Stimulated activated CD8-positive, alpha-beta memory T cell treated with anti-CD3 and anti-CD28 coated beads, Interleukin-12 subunit alpha, Interleukin-12 subunit beta, amount 100 ng/mL, for 1 hour (primary cell): ENCODE measurements around the gene CYB5RL.

Source experiments
- DNase-seq: peaks from one replicate; pipeline ENCODE4 v3.0.0-alpha.2; 2020; ENCODE audit warnings: low read depth

CYB5RL gene

DNA sequence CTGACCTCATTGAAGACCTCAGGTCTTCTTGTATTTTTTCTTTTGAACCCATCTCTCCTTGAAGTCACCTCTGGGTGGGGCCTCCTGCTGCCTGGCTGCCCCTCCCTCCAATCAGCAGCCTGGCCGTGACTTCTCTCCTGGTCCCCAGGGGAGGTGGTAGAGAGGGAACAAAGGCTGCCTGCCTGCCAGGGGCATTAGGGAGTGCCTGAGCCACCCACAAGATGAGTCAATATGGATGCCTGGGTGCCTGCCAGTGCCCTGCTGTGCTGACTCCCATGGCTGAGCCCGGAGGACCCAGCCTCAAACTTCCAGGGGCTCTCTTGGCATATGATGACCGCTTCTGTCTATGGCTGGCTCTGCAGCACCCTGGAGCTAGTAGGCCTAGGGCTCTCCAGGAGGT is 41.8 kb downstream of the CYB5RL start:
- no peak for DNase-seq

DNA sequence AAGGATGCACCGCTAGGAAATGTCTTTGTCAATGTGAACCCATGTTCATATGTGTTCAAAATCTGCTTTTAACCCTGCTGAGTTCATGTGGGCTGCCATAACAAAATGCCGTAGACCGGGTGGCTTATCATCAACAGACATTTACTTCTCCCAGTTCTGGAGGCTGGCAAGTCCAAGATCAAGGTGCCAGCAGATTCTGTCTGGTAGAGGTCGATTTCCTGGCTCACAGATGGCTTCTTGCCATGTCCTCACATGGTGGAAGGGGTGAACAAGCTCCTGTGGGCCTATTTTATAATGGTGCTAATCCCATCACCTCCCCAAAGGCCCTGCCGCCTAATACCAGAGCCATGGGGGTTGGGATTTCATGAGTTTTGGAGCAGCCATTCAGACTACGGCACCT is 42.4 kb downstream of the CYB5RL start:
- DNase-seq: no peak

DNA sequence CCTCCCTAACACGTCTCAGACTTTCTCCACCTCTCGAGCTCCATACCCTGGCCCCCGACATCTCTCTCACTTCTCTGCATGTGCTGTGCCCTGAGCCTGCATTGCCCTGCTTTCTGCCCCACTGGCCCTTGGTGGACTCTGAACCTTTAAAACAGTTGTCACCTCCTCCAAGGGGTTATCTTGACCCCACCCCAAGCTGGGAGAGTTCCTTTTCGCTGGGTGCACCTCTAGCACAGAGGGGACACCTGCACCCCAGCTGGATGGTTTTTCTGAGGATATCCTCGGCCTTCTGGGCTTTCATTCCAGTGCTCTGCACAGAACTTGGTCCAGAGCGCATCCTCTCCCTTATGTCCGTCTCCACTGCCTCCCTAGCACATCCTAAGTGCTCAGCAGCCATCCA is 42.8 kb downstream of the CYB5RL start:
- no peak for DNase-seq

DNA sequence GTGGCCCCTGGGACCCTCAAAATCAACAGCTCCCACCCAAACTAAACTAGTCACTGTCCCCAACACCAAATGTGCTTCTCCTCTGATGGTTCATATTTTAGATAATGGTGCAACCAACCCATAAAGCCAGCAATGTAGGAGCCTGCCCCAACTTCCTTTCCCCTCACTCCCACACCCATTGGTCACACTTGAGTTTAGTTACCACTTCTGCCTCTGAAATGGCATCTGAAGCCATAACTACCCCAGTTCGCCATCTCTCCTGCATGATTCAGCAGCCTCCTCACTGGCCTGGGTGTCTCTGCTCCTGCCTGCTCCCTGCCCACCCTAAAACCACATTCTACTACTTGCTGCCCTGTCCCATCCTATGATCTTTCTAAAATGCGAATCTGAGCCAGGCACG is 43.6 kb downstream of the CYB5RL start:
- no peak for DNase-seq

DNA sequence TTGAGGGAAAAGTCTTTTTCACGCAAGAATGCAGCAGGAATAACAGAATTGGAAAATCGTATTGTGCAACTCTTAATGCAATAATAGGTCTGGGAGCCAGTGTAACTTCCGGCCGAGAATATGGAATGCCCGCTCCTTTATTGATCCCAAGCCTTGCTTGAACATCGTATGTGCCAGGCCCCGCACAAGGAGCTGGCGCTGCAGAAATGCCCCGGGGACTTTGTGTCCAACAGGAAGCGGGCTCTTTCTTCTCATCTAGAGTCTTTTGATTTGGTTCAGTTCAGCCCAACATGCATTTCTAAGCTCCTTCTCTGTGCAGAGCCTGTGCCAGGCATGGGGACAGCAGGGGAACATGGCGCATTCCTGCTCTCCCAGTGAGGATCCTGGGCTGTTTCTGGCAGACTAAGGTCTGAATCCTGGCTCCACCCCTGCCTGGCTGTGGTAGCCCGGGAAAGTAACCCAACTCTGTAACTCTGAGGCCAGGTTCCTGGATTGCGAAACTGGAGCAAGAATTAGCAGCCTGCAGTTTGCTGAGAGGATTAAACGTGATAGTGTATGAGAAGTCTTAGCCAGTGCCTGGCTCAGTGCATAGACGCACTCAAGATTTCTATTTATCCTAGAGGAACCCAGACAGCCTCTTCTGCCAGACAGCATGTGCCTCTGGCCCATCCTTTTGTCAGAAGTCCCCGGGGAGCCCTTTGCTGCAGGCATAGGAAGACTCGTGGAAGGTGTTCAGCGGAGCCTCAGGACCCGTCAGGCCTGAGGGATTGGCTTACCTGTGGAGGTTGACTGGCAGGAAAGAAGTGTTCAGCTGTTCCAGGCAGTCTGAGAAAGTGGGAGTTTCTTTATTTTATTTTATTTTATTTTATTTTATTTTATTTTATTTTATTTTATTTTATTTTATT is 46.0 kb downstream of the CYB5RL start:
- DNase-seq: no peak

DNA sequence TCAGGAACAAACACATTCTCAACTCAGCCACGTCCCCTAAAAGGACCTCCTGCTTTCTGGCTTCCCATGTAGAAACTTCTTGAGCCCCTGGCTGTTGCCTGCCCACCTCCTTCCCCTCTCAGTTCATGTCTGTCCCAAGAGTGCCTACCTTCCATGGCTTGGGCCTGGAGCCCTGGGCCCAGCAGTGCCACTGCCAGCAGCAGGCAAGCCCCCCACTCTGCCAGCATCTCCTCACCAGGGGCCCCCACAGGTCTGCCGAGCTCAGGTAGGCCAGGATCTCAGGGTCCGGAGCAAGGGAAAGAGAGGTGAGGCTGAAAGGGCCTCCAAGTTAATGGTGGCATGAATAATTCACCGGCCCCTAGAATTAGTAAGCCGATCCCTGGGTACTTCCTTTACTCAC is 47.1 kb downstream of the CYB5RL start, which contains the start of gene CDCP2:
TSS of gene CDCP2 (minus strand) at position 305 of the 400 bp plus-strand sequence. CDS start at position 227, 78 bp downstream.
- DNase-seq: no peak

DNA sequence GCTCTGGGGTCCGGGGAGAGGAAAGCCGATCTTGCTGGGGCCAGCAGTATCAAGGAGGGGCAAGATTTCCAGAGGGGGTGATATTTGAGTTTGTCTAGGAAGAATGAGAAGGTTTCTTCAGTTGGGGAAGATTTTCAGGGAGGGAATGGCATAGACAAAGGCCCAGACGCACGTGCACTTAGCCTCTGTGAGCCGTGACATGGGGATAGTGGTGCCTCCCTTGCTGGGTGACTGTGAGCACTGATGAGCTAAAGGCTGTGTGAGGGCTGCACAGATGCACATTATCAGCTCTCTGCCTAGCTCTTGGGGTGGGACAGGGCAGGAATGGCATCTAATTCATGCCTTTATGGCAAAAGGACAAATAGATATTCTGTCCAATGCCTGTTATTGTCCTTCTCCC is 48.8 kb downstream of the CYB5RL start:
- no peak for DNase-seq
